MCF 10A (cell line): ENCODE results near the gene ST7. TPM values are rescaled to one million over a fixed set of nuclear protein-coding genes. Genes with fewer than 3 reads are reported as not detected.
"Not testable (repeated sequence)": the region's sequence is repeated elsewhere in the genome, so short reads cannot be mapped to it uniquely, and the experiment has no call there.

ENCODE experiments used
- BruUV-seq: library from RNA; stranded (reverse); fragments of 400-500 nt; replicated peaks from 2 replicates; lab custom pipeline; 2021; lab: Mats Ljungman, UMichigan
- CTCF ChIA-PET: fragments of 300-600 bp; sonication (Branson Sonifier 250); formaldehyde crosslinking; extraction: SDS; loops from one replicate; lab custom pipeline; 2021; ENCODE audit warnings: antibody characterized with exemption, inconsistent platforms; lab: Yijun Ruan, JAX
- POLR2A ChIA-PET: fragments of 300-600, 350-650 bp; sonication (Branson Sonifier 250); formaldehyde crosslinking; extraction: SDS; loops from one replicate; lab custom pipeline; 2020; ENCODE audit warnings: antibody characterized with exemption, inconsistent platforms; lab: Yijun Ruan, JAX
- DNase-seq: peaks from one replicate; pipeline ENCODE4 v3.0.0-alpha.2; 2018; ENCODE audit not compliant: unreplicated experiment
- H3K27ac Mint-ChIP-seq: one replicate; pipeline ENCODE4 v1.8.0; 2022; ENCODE audit warnings: mild to moderate bottlenecking, low read depth, mixed read lengths; ENCODE audit not compliant: unreplicated experiment
- H3K27me3 Mint-ChIP-seq: one replicate; pipeline ENCODE4 v1.8.0; 2022; ENCODE audit warnings: mixed read lengths; ENCODE audit not compliant: insufficient read depth, unreplicated experiment
- H3K36me3 Mint-ChIP-seq: one replicate; pipeline ENCODE4 v1.8.0; 2022; ENCODE audit warnings: mild to moderate bottlenecking, moderate library complexity, mixed read lengths; ENCODE audit not compliant: insufficient read depth, unreplicated experiment
- H3K4me1 Mint-ChIP-seq: one replicate; pipeline ENCODE4 v1.8.0; 2022; ENCODE audit warnings: mixed read lengths; ENCODE audit not compliant: insufficient read depth, unreplicated experiment
- H3K4me3 Mint-ChIP-seq: one replicate; pipeline ENCODE4 v1.8.0; 2022; ENCODE audit warnings: mild to moderate bottlenecking, moderate library complexity, mixed read lengths; ENCODE audit not compliant: unreplicated experiment
- H3K9me3 Mint-ChIP-seq: one replicate; pipeline ENCODE4 v1.8.0; 2022; ENCODE audit warnings: mixed read lengths; ENCODE audit not compliant: unreplicated experiment
- CTCF ChIP-seq: fragments of 200-600 bp; IDR thresholded peaks from one replicate; pipeline ENCODE4 v1.8.0; 2022; ENCODE audit warnings: antibody characterized with exemption, mild to moderate bottlenecking; ENCODE audit not compliant: unreplicated experiment
- intact Hi-C: fragments of 100-400 bp; cut with micrococcal nuclease; formaldehyde crosslinking; loops from 2 replicates; pipeline ENCODE4 v1.14.1; 2022
- total RNA-seq: library from RNA; stranded (reverse); gene quantifications from 2 replicates; pipeline ENCODE4 v1.2.3, GENCODE V29; 2022

The ST7 gene
- total RNA-seq, 1 experiment from 2014 or later, result 18.5 TPM

DNA sequence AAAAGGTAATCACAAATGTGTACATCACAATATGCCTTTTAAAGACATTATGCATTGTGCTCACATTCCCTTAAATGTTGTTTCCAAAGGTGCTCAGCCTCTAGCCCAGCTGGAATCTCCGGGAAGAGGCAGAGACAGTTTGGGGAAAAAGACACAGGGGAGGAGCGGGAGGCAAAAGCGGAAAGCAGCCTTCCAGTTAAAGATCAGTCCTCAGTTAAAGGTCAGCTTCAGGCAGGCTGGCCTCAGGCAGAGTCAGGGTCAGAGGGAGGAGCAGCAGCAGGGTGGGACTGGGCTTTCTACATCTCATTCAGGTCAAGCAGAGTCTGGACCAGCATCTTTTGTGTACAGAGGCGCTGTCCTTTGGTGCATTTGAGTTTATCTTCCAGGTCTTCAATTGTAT, 18.6 kb downstream of the ST7 start:
- no peak for TF ChIP-seq CTCF
- Mint-ChIP-seq H3K36me3 (no peaks in the 10 kb centered on the region), H3K4me1 (peaks cover 5% of the 10 kb centered on the region), H3K9me3 (no peaks in the 10 kb centered on the region), H3K27ac (no peak overlapping the region), H3K4me3 (no peak overlapping the region), H3K27me3 (no peaks in the 10 kb centered on the region)
- DNase-seq, result no peak
- intact Hi-C loops, result no loop called here
- ChIA-PET POLR2A (no interaction called here), CTCF (interaction anchor here (0.6 to 4.6 kb wide), 7 partner anchors 14 to 1471 kb away, joined by 3 to 42 read pairs (median 4); no protein-coding TSS in a partner anchor)
- BruUV-seq, result no TSS peak

DNA sequence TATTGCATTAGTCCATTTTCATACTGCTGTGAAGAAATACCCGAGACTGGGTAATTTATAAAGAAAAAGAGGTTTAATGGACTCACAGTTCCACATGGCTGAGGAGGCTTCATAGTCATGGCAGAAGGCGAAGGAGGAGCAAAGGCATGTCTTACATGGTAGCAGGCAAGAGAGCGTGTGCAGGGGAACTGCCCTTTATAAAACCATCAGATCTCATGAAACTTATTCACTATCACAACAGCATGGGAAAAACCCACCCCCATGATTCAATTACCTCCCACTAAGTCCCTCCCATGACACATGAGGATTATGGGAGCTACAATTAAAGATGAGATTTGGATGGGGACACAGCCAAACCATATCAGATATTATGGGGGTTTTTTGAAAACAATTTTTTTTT, 21.7 kb downstream of the ST7 start:
- H3K27ac Mint-ChIP-seq, POLR2A ChIA-PET, DNase-seq, H3K9me3 Mint-ChIP-seq, intact Hi-C loops, H3K36me3 Mint-ChIP-seq, H3K27me3 Mint-ChIP-seq, H3K4me3 Mint-ChIP-seq, BruUV-seq: not testable (repeated sequence)
- H3K4me1 Mint-ChIP-seq, result peaks cover 11% of the 10 kb centered on the region
- CTCF ChIA-PET, result interaction anchor here (1.0 to 1.9 kb wide), 2 partner anchors 11 to 274 kb away, joined by 3 to 9 read pairs; no protein-coding TSS in a partner anchor

GRCh38 chr7:116977172-116977571, 23.9 kb downstream of the ST7 start:
- BruUV-seq, result no TSS peak

DNA sequence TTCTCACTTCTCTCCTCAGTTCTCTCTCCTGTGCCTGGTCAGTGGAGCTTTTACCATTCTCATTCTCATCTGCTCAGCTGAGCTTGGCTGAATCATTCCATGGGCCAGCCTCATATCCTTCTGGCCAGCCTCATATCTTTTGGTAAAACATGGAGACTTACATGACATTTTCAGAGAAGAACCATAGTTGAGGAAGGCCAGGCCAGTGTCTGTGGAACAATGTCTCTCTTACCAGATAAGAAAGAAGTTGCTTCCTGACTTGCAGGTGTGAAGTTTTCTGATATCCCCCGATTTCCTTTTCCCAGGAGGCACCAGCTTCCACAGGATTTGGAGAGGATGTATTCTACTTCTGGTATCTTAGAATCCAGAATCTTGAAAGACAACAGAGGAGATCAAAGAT, 24.7 kb downstream of the ST7 start:
- POLR2A ChIA-PET, result no interaction called here

More at GRCh38 chr7:116977172-116977571, 23.9 kb downstream of the ST7 start:
- no peak overlapping the region for H3K27ac Mint-ChIP-seq
- TF ChIP-seq CTCF, result no peak
- CTCF ChIA-PET, result interaction anchor here (0.8 to 1.3 kb wide), 4 partner anchors 11 to 47 kb away, joined by 3 to 7 read pairs (median 3); no protein-coding TSS in a partner anchor
- H3K9me3 Mint-ChIP-seq, result no peaks in the 10 kb centered on the region
- DNase-seq, result no peak
- POLR2A ChIA-PET, result interaction anchor here (0.7 kb wide), 1 partner anchor 383 kb away, joined by 3 read pairs; no protein-coding TSS in a partner anchor
- H3K4me3 Mint-ChIP-seq, result no peak overlapping the region
- H3K27me3 Mint-ChIP-seq, result no peaks in the 10 kb centered on the region
- intact Hi-C loops, result no loop called here
- peaks cover 12% of the 10 kb centered on the region for H3K4me1 Mint-ChIP-seq
- H3K36me3 Mint-ChIP-seq, result no peaks in the 10 kb centered on the region

More for the DNA sequence above, 24.7 kb downstream of the ST7 start:
- TF ChIP-seq CTCF, result no peak
- Mint-ChIP-seq H3K36me3 (no peaks in the 10 kb centered on the region), H3K4me3 (no peak overlapping the region), H3K4me1 (peaks cover 12% of the 10 kb centered on the region), H3K27ac (no peak overlapping the region), H3K27me3 (no peaks in the 10 kb centered on the region), H3K9me3 (no peaks in the 10 kb centered on the region)
- CTCF ChIA-PET, result interaction anchor here (1.1 to 1.4 kb wide), 3 partner anchors 21 to 48 kb away, joined by 3 to 7 read pairs (median 6); no protein-coding TSS in a partner anchor
- no TSS peak for BruUV-seq
- no peak for DNase-seq
- intact Hi-C loops, result no loop called here
